Measurements from ENCODE around the gene PDSS2. TPM values are rescaled to one million over a fixed set of nuclear protein-coding genes. Genes with fewer than 3 reads are reported as not detected.

Gene PDSS2, protein sequence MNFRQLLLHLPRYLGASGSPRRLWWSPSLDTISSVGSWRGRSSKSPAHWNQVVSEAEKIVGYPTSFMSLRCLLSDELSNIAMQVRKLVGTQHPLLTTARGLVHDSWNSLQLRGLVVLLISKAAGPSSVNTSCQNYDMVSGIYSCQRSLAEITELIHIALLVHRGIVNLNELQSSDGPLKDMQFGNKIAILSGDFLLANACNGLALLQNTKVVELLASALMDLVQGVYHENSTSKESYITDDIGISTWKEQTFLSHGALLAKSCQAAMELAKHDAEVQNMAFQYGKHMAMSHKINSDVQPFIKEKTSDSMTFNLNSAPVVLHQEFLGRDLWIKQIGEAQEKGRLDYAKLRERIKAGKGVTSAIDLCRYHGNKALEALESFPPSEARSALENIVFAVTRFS
- total RNA-seq: 16.8 TPM
- long read RNA-seq, transcript PDSS2-202 (8 exons, 3,540 nt): major isoform, 8 of 21 reads
- long read RNA-seq, partial matches to known transcripts: 3 of 21 reads
- long read RNA-seq, other reads (novel, unspliced or antisense): 9 of 21 reads

DNA sequence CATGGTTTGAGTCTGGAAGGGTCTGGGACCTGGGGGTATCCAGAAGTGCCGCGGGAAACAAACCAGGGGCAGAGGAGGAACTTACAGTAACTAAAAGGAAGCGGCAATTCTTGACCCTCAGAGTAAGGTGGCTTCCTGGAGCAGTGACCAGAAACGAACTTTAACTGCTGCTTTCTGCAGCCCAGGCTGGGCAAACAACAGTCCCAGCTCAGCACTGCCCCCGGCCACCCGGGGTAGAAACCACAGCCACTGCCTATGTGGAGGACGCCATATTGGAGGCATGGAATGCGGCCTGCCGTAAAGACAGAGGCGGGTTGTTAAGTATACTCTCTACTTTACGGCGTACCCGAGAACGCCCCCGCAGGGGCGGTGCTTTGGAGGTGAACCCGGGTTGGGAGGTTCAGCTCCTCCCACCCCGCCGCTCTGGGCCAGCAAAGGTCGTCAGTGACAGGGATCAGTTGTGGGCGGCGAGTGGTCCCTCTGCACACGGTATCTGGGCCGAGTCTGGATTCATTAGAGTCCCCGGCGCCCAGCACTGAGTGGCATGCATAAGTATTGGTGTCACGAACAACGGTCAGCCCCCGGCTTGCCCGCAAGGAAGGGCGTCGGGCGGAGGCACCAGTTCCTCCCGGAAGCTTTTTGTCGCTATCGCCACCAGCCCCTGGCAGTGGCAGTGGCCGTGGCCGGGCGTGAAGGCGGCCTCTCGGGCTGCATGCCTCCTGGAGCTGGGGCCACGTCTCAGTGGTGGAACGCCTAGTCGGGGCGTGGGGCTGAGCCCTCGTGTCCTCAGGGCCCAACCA is at the start of gene PDSS2:
TSS of gene PDSS2 (minus strand) at position 282 of the 800 bp plus-strand sequence. CDS start at position 3, 279 bp downstream.
- intact Hi-C loops (cut with DNase I): loop anchor here (2.0 kb wide), 1 partner anchor 29 kb away; no protein-coding TSS in a partner anchor
- peak; percentile 99 for DNase-seq (ENCODE audit: low spot score)

DNA sequence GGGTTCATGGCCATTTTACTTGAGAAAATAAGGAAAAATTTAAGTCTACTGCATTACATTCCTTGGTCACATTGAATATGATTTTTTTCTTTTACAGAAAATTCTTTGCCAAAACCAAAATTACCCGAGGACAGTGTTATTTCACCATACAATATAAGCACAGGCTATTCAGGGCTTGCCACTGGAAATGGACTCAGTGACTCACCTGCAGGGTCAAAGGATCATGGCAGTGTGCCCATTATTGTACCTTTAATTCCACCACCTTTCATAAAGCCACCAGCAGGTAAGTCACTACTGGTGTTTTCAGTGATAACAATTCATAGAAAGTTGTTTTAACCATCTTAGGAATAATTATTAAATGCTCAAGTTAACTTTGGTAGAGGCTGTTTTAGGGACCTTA is 46.8 kb upstream of the PDSS2 start:
- intact Hi-C loops (cut with DNase I): no loop called here
- no peak for DNase-seq (ENCODE audit: low spot score)

DNA sequence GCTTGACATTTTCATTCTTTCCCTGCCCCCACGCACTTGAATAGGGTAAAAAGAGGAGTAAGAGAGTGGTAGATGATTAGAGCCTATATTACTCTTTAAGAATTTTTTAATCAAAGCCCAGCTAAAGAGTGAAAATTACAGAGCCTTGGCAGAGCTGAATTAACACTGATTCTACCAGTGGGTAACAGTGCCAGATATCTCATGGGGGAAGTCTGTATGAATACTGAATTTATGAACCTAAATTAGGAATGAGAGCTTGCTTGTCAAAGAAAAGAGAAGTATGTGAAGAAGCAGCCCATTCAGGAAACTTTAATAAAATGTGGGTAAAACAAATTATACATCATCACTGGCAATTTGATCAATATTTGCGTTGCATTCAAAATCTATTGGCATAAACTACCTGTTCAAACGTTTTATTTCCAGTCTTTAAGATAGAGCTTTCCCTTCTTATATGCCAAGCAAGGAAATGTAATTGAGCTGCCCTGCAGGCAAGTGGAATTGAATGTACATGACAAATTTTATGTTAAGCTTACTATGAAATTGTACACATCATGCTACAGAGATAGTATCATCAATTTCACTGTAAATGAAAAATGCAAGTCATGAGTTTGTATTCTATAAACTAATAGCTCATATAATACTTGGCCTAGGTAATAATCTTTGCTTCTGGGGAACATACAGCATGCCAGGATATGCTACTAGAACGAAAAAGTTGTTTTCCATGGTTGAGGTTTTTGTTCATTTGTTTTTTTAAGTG is 45.1 kb upstream of the PDSS2 start:
- DNase-seq (ENCODE audit: low spot score): no peak
- intact Hi-C loops (cut with DNase I): no loop called here

DNA sequence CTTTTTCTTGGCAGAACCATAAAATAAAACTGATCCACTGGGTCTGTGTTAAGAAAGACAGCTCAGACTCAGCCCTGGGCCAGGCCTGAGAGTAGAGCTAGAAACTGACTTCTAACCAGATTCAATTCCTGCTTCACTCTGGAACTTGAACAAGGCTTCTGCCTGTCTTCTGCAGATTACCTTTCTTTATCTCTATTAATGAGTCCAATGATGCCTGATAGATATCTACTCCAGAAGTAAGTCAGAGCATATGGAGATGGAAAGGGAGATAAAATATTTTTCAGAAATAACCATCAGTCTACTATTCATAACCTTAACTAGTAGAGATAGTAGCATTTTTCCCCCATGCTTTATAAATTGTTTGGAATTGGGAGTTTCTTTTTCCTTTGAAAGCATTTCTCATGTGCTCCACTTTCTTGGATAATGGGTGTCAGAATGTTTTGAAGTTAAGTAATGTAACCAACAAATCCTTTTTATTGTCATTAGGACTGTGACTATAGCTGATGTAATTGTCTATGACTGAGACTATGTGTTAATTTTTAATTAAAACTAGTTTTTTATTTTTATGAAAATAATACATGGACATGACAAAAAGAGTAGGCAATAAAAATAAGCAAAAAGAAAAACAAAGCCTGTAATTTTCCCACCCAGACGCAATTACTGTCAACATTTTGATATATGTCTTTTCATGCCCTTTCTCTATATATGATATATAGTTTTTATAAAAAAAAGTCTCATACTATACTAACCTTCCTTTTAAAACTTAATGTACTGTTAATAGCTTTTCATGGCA is 37.7 kb upstream of the PDSS2 start:
- intact Hi-C loops (cut with DNase I): no loop called here
- DNase-seq (ENCODE audit: low spot score): no peak

DNA sequence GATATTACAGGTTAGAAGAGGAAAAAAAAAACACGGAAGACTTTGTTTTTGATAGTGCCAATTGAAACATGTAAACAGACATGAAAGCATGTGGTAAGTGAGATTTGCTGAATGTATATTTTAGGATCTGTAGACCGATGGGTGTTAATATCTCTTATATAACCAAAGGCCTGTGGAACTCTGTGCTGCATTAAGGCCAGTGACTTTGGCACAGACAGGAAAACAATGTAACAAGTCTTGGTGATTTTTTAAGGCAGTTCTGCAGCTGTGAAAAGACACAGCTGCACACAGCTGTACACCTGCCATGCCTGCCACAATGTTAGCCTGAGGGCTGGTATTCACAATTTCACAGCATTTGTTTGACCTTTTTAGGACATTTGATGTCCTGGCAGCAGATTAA is 36.6 kb upstream of the PDSS2 start:
- no peak for DNase-seq (ENCODE audit: low spot score)
- intact Hi-C loops (cut with DNase I): no loop called here

DNA sequence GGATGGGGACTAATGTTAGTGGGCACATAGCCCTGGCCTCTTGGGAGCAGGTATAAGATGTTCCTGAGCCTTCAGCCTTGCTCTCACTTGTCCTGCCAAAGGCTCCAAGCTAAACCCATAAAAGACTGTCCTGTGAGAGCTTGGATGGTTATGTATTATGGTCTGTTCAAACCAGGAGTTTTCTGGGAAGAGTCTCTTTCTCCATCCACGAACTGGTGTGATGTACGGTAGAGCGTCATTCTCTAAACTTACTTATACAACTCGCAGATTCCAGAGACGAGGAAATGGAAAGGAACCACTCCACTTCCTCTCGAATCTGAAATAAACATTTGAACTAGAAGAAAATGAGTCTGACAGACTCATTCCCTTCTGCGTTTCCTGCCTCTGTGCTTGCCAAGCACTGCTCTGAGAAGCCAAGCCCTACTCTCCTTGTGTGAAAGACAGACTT is 35.9 kb upstream of the PDSS2 start:
- intact Hi-C loops (cut with DNase I): no loop called here
- DNase-seq (ENCODE audit: low spot score): no peak

DNA sequence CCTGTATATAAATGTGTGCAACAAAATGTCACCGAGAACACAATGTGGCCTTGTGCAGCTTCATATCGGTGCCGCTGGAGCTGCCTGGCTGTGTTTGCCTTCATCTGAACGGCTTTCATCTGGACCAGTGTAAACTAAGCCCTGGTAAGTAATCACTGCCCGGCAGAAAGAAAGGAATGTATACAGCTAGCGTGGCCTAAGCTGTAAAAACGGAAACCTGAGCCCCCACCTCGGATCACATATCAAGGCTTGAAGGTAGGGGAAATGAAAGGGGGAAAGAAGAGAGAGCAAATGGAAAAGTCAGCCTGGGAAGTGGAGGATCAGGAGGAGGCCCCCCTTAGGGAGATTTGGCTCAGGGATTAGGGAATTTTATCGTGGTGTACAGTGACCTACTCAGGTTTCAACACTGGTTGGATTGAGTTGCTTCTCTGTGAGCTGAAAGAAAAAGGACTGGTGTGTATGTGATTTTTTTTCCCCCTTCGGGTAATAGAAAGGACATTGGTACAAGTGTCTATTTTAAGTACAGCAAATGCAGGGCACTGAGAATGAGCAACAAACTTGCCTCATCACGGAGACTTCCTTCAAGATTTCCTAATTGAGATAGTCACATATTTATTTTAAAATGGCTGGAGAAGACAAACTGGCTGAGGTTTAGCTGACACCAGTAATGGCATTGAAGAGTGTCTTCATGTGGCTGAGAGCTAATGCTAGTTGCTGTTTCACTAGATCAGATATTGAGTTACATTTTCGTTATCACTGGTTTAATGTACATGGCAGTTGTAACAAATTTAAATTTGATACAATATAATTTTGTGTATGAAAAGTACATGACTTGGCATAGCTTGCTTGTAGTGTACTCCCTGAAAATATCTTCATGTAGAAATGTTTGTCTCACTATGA is 34.0 kb upstream of the PDSS2 start:
- DNase-seq (ENCODE audit: low spot score): no peak
- intact Hi-C loops (cut with DNase I): loop anchor here (5.0 kb wide), 2 partner anchors 49 to 164 kb away; no protein-coding TSS in a partner anchor

DNA sequence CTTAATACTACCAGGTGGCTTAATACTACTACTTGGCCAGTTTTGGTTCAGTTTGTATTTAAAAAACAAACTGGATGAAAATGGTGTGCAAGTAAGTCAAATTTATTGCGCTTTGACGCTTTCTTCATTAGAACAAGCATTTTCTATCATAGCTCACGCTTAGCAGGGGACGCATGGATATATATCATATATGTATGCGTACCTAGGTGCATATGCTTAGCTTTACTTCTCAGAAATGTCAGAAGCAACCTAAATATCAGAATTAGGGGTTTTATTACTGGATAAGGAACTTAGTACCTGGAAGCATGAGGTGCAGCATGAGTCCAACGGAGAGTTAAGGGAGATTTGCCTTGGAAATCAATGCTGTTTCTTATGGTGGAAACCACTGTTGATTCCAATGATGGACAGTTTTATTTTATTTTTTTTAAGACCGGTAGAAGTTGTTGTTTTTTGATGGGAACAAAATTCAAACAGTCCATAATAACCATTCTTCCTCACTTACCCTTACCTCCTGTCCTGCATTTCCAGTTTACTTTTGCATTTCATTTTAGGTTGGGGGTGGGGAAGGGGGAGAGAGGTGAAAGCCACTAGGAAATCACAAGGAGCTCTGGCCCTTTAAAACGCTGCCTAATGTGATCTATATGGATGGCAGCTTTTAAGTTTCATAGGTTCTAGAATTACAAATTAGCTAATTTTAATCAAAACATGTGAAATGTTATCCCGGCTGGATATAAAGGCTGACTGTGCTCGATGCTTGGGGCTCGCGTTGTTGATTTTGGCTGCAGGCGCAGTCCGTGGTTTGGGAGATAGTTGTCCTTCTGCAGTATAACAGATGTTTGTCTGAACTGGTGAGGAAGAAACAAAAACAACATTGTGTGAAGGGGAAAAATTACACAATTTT is 32.6 kb upstream of the PDSS2 start:
- DNase-seq (ENCODE audit: low spot score): peak; percentile 81
- intact Hi-C loops (cut with DNase I): loop anchor here (5.0 kb wide), 2 partner anchors 50 to 165 kb away; no protein-coding TSS in a partner anchor

DNA sequence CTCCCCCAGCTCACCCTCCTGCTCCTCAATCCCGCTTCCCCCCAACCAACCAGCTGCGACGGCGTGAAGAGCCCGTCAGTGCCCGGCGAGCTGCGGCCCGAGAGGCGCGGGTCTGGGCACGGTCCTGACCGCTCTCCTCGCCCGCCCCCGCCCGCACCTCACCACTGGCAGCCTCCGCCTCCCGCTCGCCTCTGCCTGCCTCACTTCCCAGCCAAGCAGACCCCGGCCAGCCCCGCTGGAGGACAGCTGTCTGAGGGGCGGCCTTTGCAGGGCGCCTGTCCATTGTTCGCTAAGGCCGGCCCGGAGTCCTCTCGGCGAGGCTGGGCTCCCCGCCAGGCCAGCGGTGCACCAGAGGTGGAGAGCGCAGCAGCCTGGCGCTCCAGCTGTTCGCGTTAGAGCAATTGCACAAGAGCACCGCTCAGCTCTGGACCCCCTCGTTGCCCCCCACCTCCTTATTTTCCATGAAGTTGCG is 31.8 kb upstream of the PDSS2 start:
- peak; percentile 82 for DNase-seq (ENCODE audit: low spot score)
- intact Hi-C loops (cut with DNase I): loop anchor here (5.0 kb wide), 2 partner anchors 51 to 166 kb away; no protein-coding TSS in a partner anchor

DNA sequence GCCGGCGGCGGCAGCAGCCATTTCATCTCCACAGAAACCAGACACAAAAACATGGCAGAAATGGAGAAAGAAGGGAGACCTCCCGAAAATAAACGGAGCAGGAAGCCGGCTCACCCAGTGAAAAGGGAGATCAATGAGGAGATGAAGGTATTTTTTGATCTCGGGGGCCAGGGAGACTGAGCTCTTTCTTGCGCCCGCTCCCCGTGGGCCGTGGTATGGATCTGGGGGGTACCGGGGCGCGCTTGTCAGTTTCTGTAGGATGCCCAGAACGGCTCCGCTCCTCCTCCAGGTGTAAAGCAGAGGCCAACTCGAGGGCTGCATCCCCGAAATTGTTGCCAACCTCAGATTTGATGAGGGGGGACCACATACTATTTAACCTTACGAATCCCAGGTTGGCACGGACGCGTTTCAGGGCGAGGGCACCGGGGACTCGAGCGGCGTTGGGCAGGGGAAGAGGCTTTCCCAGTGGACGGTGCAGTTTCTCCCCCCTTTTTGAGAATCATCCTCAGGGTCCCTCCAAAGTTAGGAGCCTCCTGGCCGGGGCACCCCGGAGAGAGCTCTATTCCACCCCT is 31.3 kb upstream of the PDSS2 start:
- intact Hi-C loops (cut with DNase I): loop anchor here (5.0 kb wide), 2 partner anchors 52 to 167 kb away; no protein-coding TSS in a partner anchor
- DNase-seq (ENCODE audit: low spot score): no peak

DNA sequence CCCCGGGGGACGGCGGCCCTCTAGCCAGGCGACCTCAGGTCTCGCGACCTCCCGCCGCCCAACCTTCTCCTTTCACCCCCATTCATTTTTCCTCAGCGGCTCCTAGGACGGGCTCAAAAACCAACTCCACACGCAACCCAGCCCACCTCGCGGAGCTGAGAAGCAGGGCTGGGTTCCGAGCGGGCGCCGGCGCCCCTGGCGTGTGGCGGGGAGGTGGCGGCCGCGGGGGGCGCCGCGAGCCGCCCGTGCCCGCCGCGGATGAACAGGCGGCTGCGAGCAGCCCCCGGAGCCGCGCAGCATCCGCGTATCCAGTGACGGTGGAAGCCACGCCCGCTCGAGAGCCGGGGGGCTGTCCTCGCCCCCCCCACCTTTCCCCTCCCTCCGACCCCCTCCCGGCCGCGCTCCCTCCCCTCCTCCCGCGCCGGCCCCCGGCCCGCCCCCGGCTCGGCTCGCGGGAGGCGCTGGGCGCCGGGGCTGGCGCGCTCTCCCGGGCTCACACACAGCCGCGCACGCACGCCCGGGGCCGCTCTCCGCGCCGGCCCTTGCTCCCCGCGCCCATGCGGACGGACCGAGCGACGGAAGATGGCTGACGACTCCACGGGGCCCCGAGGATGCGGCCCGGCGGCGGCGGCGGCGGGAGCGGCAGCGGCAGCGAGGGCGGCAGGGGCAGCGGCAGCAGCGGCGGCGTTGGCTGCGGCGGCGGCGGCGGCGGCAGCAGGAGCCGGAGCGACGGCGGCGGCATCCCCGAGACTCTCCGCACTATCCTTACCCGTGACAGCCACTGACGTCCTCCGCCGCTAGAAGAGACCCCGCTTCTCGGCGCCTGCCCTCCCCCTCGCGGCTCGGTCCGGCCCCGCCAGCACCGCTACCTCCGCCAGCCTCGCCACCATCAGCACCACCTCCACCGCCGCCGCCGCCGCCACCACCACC is 30.5 kb upstream of the PDSS2 start, which contains the start of gene SOBP:
TSS of gene SOBP (plus strand) at position 482 of the 930 bp plus-strand sequence. CDS start 500 bp downstream, outside the sequence.
- intact Hi-C loops (cut with DNase I): loop anchor here (2.0 to 10.0 kb wide), 4 partner anchors 31 to 375 kb away; partner anchors contain the start of genes BEND3 and PDSS2
- DNase-seq (ENCODE audit: low spot score): peak; percentile 84

DNA sequence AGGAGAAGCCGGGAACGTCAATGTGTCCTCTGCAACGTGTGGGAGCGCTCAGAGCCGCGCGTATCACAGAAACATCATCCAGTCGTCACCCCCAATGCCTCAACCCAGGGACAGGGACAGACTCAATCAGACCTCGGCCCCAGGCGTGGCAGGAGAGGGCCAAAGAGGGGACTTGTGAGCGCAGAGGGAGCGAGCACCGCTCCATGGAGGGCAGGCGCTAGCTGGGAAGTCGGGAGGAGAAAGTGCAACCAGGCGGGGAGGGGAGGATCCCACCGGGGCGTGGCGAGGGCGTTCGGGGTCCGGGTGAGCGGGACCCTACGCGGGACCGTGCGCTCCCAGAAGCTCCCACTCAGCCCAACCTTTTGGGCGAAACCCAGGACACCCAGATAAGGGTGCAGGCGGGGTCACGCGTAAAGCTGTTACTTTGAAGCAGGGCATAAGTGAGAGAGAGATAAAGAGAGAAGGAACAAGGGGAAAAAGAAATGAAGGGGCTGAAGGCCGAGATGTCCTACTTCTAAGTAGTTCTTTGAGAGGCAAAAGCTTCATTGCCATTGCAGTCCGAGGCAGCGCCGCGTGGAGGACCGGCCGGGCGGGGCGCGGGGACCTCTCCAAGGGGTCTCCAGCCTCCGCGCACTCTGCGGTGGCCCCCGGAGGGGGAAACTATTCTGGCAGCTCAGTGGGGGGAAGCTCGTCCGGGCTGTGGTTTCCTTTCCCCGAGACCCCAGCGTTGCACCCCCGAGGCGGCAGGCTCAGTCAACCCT is 29.7 kb upstream of the PDSS2 start:
- peak; percentile 77 for DNase-seq (ENCODE audit: low spot score)
- intact Hi-C loops (cut with DNase I): loop anchor here (2.0 to 10.0 kb wide), 2 partner anchors 30 to 374 kb away; partner anchors contain the start of genes BEND3 and PDSS2

DNA sequence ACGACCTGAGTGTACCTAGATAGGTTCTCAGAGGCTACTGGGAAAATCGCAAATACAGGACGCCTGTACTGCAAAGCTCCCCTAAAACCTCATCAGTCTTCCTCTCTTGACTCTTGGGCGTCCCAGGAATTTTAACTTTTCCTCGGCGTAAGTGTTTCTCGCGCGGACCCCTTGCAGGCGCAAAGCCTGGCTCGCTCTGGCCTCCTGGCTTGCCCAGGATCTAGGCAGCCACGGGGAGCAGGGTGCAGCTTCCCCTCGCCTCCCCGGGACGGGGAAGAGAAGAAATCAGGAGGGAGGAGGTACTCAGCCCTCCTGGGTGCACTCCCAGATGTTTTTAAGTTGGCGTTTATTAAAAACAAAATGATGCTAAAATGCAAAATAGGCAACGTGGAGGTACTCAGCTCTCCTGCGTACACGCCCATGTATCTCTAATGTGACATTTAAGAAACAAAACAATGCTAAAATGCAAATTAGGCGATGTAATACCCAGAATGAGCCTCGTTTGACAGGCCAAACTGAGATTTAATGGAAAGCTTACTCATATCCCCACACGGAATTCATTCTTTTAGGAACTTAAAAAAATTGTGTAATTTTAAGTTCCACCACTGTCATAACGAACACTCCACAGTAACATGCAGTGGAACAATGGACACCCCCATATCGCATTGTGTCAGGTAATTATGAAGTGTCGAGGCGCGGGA is 29.0 kb upstream of the PDSS2 start:
- no peak for DNase-seq (ENCODE audit: low spot score)
- intact Hi-C loops (cut with DNase I): loop anchor here (2.0 to 10.0 kb wide), 2 partner anchors 30 to 374 kb away; partner anchors contain the start of genes BEND3 and PDSS2
